ENCODE data around the gene PDE4B. TPM values are rescaled to one million over a fixed set of nuclear protein-coding genes. Genes with fewer than 3 reads are reported as not detected.

PDE4B gene
- polyA plus RNA-seq, 1 experiment, result 20.6 TPM

DNA sequence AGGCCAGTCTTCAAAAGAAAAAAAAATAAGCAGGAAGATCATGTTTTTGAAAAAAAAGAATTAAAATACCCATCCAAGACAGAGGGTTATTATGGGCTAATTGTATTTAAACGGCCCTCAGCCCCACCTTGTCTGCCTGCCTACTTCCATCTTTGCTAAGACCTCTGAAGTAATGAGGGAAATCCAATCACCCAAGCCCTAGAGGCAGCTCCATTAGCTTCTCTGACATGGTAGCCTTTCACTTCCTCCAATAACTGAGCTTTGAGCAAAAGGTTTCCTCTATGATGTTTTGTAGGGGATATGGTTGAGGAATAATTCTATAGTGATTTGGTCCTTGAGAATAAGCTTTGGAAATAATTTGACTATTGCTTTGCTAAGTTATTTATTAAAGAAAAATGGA is 563.1 kb downstream of the PDE4B start:
- ChIA-PET POLR2A (no interaction called here), CTCF (interaction anchor here (0.6 to 1.8 kb wide), 4 partner anchors 9 to 113 kb away, joined by 3 to 6 read pairs (median 3); no protein-coding TSS in a partner anchor)
- DNase-seq (ENCODE audit: low read depth), result no peak

DNA sequence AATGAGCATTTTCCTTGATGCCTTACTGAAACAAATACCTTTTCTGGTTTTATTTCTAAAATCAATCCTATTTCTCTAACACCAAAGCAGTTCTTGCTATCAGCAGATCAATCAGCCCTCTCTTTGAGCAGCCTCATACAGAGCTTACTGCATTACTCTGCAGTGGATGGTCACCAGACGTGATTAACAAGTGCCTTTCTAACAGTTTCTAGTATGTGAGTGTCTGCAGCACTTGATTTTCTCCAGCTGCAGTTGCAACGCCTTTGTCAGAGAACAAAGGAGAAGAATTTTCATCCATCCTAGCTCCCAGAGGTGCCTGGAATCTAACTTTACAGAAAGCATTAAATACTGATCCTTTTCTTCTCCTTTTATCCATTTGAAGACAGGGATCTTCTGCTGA is 563.9 kb downstream of the PDE4B start:
- no peak overlapping the region for H3K4me3 ChIP-seq (ENCODE audit: low read depth, low read length)
- ChIA-PET CTCF (interaction anchor here (0.5 to 1.8 kb wide), 4 partner anchors 36 to 114 kb away, joined by 3 to 6 read pairs (median 3); no protein-coding TSS in a partner anchor), POLR2A (no interaction called here)
- DNase-seq (ENCODE audit: low read depth), result no peak
- TF ChIP-seq, protein P1, sequence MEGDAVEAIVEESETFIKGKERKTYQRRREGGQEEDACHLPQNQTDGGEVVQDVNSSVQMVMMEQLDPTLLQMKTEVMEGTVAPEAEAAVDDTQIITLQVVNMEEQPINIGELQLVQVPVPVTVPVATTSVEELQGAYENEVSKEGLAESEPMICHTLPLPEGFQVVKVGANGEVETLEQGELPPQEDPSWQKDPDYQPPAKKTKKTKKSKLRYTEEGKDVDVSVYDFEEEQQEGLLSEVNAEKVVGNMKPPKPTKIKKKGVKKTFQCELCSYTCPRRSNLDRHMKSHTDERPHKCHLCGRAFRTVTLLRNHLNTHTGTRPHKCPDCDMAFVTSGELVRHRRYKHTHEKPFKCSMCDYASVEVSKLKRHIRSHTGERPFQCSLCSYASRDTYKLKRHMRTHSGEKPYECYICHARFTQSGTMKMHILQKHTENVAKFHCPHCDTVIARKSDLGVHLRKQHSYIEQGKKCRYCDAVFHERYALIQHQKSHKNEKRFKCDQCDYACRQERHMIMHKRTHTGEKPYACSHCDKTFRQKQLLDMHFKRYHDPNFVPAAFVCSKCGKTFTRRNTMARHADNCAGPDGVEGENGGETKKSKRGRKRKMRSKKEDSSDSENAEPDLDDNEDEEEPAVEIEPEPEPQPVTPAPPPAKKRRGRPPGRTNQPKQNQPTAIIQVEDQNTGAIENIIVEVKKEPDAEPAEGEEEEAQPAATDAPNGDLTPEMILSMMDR (IDR thresholded peaks at IDR 0.05; ENCODE audit: insufficient read depth, low read depth, low read length), result no peak
- peaks cover 4% of the 10 kb centered on the region for H3K36me3 ChIP-seq (ENCODE audit: control insufficient read depth, insufficient read depth, low read length)
- H3K27me3 ChIP-seq (ENCODE audit: control insufficient read depth, insufficient read depth, low read length), result no peaks in the 10 kb centered on the region

More for the DNA sequence above, 563.1 kb downstream of the PDE4B start:
- Histone ChIP-seq H3K4me3 (ENCODE audit: low read depth, low read length) (no peak overlapping the region), H3K36me3 (ENCODE audit: control insufficient read depth, insufficient read depth, low read length) (peaks cover 1% of the 10 kb centered on the region), H3K27me3 (ENCODE audit: control insufficient read depth, insufficient read depth, low read length) (no peaks in the 10 kb centered on the region)
- TF ChIP-seq, protein P1 (IDR thresholded peaks at IDR 0.05; ENCODE audit: insufficient read depth, low read depth, low read length), result no peak

DNA sequence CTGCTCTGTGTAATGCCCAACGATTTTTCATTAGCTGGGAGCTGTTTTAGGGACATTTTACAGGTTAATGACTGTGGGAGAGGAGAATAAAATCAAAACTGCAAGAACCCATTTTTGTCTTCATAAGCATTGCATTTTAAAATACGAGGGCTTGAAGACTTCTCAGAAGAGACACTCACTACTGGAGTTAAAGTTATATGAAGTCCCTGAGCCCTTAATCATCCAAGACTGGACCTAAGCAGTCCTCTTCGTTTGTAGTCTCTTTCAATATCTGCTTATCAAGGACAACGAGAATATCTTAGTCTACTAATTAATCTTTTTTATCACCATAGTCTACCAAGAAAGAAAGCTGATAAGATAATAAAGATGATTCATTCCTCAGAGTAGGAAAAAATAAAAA is 564.3 kb downstream of the PDE4B start:
- Histone ChIP-seq H3K4me3 (ENCODE audit: low read depth, low read length) (no peak overlapping the region), H3K36me3 (ENCODE audit: control insufficient read depth, insufficient read depth, low read length) (peaks cover 7% of the 10 kb centered on the region), H3K27me3 (ENCODE audit: control insufficient read depth, insufficient read depth, low read length) (no peaks in the 10 kb centered on the region)
- ChIA-PET CTCF (interaction anchor here (1.2 to 1.8 kb wide), 2 partner anchors 89 to 113 kb away, joined by 3 to 6 read pairs; no protein-coding TSS in a partner anchor), POLR2A (no interaction called here)
- TF ChIP-seq, protein P1 (IDR thresholded peaks at IDR 0.05; ENCODE audit: insufficient read depth, low read depth, low read length), result no peak
- DNase-seq (ENCODE audit: low read depth), result no peak

DNA sequence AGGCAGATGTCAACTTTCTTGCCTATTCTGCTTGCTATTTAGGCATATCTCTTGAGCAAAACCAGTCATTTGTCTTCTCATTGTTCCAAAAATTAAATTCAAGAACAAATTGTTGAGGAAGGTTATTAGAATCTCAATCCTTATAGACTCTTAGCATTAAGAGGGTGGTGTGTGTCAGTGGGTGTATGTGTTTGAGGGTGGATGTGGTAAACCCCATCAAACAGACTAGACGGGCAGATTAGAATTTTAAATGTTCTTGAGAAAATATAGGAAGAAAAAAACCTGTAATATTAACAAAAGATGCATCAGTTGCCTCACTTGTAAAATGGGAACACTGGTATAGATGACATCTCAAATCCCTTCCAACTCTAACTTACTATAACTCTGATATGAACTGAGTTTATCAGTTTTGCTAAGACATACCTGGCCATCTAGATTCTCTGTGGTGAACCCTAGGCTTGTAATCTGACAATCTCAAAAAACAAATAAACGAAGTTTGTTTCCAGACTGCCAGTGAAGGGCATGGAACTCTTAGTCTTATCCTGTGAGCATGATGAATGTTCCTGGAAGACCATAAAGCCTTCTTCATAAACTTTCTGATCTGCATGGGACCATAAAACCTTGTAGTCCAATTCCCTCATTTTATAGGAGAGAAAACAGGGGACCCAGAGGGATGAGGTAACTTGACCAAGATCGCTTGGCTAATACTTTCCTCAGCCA is 564.9 kb downstream of the PDE4B start:
- TF ChIP-seq, protein P1 (IDR thresholded peaks at IDR 0.05; ENCODE audit: insufficient read depth, low read depth, low read length), result no peak
- Histone ChIP-seq H3K27me3 (ENCODE audit: control insufficient read depth, insufficient read depth, low read length) (no peaks in the 10 kb centered on the region), H3K4me3 (ENCODE audit: low read depth, low read length) (no peak overlapping the region), H3K36me3 (ENCODE audit: control insufficient read depth, insufficient read depth, low read length) (peaks cover 8% of the 10 kb centered on the region)
- ChIA-PET CTCF (interaction anchor here (1.2 to 1.8 kb wide), 2 partner anchors 88 to 114 kb away, joined by 3 to 6 read pairs; no protein-coding TSS in a partner anchor), POLR2A (no interaction called here)
- no peak for DNase-seq (ENCODE audit: low read depth)

DNA sequence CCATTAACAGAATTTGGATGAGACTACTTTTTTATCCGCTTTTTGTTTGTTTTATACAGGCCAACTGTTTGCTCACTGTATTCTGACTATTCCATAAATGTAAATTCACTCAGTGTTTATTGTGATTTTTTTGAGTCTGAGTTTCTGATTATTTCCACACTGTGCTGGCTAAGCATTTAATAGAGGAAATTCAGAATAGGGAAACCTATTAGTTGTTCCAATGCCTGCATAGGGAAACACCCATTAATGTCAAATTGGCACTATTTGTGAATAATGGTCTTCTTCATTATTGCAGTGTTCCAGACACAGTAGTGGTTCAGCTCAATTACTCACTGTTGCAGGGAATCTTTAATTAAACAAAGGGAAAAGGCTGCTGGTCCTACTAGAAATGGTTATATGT is 566.6 kb downstream of the PDE4B start:
- CTCF ChIA-PET, result interaction anchor here (0.7 to 1.5 kb wide), 3 partner anchors 11 to 1240 kb away, joined by 3 to 5 read pairs (median 4); no protein-coding TSS in a partner anchor
- peaks cover 11% of the 10 kb centered on the region for H3K36me3 ChIP-seq (ENCODE audit: control insufficient read depth, insufficient read depth, low read length)

More for the DNA sequence above, 566.6 kb downstream of the PDE4B start:
- TF ChIP-seq, protein P1 (IDR thresholded peaks at IDR 0.05; ENCODE audit: insufficient read depth, low read depth, low read length), result no peak
- H3K4me3 ChIP-seq (ENCODE audit: low read depth, low read length), result no peak overlapping the region
- POLR2A ChIA-PET, result interaction anchor here (0.6 kb wide), 1 partner anchor 1357 kb away, joined by 9 read pairs; no protein-coding TSS in a partner anchor
- no peak for DNase-seq (ENCODE audit: low read depth)
- no peaks in the 10 kb centered on the region for H3K27me3 ChIP-seq (ENCODE audit: control insufficient read depth, insufficient read depth, low read length)
